ENCODE measurements around the gene LYPD6B.

LYPD6B gene

DNA sequence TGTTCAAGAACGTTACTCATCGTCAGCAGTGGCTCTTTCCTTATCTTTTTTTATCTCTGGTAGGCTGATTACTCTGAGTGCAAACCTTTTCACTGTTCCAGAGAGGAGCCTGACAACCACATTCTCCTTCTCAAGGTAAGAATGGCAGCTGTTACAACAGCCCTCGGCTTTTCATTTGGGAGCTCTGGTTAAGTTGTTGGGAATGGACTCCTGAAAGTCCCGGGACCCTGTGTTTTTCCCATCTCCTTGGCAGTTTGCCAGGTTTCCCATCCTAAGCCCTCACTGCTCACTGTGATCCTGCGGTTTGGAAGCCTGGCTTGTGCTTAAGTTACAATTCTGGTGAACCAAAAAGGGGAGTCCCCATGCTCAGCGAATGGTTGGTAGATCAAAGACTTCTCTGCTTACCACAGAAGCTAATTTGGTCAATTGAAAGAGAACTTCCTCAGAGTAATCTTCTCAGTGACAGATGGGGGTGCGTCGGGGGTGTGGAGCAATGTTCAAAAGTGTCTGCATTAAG is 122.3 kb downstream of the LYPD6B start:
- Histone ChIP-seq H3K27me3 (ENCODE audit: insufficient read depth, poor library complexity, severe bottlenecking) (no peaks in the 10 kb centered on the region), H3K4me3 (replicated peaks; ENCODE audit: insufficient read depth, low read length) (no peak overlapping the region), H3K27ac (replicated peaks) (peak overlapping the region; percentile 67)
- TF ChIP-seq SPI1 (IDR thresholded peaks at IDR 0.05; ENCODE audit: borderline replicate concordance, low read depth): peak; percentile 12; the same call in 1 of the 2 replicates
- TF ChIP-seq POLR2AphosphoS5 (IDR thresholded peaks at IDR 0.05; ENCODE audit: low read depth): no peak
- 0 out of 2 replicates have a peak, but pooled peaks have one; percentile 10 for TF ChIP-seq GABPA (IDR thresholded peaks at IDR 0.05; ENCODE audit: low read depth)
- no peak for TF ChIP-seq REST (IDR thresholded peaks at IDR 0.05; ENCODE audit: insufficient replicate concordance, low read depth)
- peak; percentile 38 to 87 for DNase-seq (ENCODE audit: low read depth in 1 of 2, low spot score in 1 of 2)

DNA sequence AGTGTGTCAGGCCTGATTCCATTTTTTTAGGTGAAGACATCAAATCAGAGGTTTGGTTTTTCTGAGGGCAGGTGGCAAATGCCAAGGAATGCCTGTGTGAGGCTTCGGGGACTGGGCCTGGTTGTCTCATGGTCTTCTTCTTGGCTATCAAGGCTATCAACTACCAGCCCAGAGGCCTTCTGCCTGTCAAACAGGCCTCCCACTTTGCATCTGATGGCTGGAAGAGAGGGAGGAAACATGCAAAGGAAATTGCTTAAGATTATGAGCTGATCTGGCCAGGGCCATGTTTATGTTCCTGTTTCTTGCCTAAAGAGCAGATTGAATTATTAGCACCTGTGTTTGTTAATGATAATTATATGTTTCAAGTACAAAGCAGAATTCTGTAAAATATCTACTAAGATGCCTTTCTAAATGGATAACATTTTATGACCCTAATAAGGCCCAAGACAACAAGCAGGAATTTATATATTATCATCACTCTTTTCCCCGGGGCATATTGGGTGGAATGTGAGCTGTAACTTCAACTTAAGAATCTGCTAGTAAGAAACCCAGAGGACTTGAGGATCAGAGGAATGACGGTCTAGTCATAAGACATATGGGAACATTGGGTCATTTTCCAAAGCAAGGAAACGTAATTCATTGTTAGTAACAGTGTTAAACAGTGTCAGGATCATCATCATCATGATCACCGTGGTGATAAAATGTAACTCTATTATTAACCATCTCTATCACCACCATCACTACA is 123.2 kb downstream of the LYPD6B start:
- TF ChIP-seq POLR2AphosphoS5 (IDR thresholded peaks at IDR 0.05; ENCODE audit: low read depth): peak; percentile 93
- TF ChIP-seq CTCF (IDR thresholded peaks at IDR 0.05; ENCODE audit: insufficient read depth, low read length): no peak
- peak; percentile 44; the same call in 1 of the 2 replicates for TF ChIP-seq SPI1 (IDR thresholded peaks at IDR 0.05; ENCODE audit: borderline replicate concordance, low read depth)
- TF ChIP-seq REST (IDR thresholded peaks at IDR 0.05; ENCODE audit: insufficient replicate concordance, low read depth): no peak
- no peak for TF ChIP-seq GABPA (IDR thresholded peaks at IDR 0.05; ENCODE audit: low read depth)
- H3K27ac ChIP-seq (replicated peaks): peak overlapping the region; percentile 67
- H3K27me3 ChIP-seq (ENCODE audit: insufficient read depth, poor library complexity, severe bottlenecking): no peaks in the 10 kb centered on the region
- peak in 1 of 2 experiments; percentile 85 for DNase-seq (ENCODE audit: low read depth in 1 of 2, low spot score in 1 of 2)
- no peak overlapping the region for H3K4me3 ChIP-seq (replicated peaks; ENCODE audit: insufficient read depth, low read length)

- H3K27me3 ChIP-seq (ENCODE audit: insufficient read depth, poor library complexity, severe bottlenecking): no peaks in the 10 kb centered on the region
- DNase-seq (ENCODE audit: low read depth in 1 of 2, low spot score in 1 of 2): no peak
- no peak overlapping the region for H3K4me3 ChIP-seq (replicated peaks; ENCODE audit: insufficient read depth, low read length)
- TF ChIP-seq REST (IDR thresholded peaks at IDR 0.05; ENCODE audit: insufficient replicate concordance, low read depth): no peak
- TF ChIP-seq POLR2AphosphoS5 (IDR thresholded peaks at IDR 0.05; ENCODE audit: low read depth): no peak
- no peak for TF ChIP-seq CTCF (IDR thresholded peaks at IDR 0.05; ENCODE audit: insufficient read depth, low read length)
- no peak for TF ChIP-seq SPI1 (IDR thresholded peaks at IDR 0.05; ENCODE audit: borderline replicate concordance, low read depth)
- TF ChIP-seq GABPA (IDR thresholded peaks at IDR 0.05; ENCODE audit: low read depth): no peak
- no peak overlapping the region for H3K27ac ChIP-seq (replicated peaks)
These were observed 125.8 kb downstream of the LYPD6B start for GRCh38 chr2:149164296-149164695.

Measured in HL-60 (cell line).